Spleen (tissue), 7 donors: ENCODE results near the gene FBXL13.

Experiments used
- POLR2A ChIP-seq, 3 donors: fragments of 450-650 bp; IDR thresholded peaks; one replicate each; pipeline ENCODE4 v1.5.1; 2017; ENCODE audit warnings: antibody characterized with exemption in 3 of 3, mild to moderate bottlenecking in 1 of 3
- TF ChIP-seq, protein P1 (sequence below), 11 experiments: fragments of 200-600 bp in 7 of 11; fragments of 450-650 bp in 4 of 11; sonication (generic) in 4 of 11; IDR thresholded peaks in 8 of 11; conservative IDR thresholded peaks in 3 of 11; 1 replicate in 7 of 11; 2 replicates in 4 of 11; pipeline versions ENCODE4 v1.4.0 to v1.8.0; 2016 to 2021; ENCODE audit warnings: antibody characterized with exemption in 11 of 11, inconsistent platforms in 4 of 11, mild to moderate bottlenecking in 1 of 11
- donor health status: DM: no; HTN: no; CAD: no; lungs with moderate emphysema.
- donor health status: DM: no; HTN: no; CAD: no.
- donor health status: DM: no; HTN: no; CAD: no.

DNA sequence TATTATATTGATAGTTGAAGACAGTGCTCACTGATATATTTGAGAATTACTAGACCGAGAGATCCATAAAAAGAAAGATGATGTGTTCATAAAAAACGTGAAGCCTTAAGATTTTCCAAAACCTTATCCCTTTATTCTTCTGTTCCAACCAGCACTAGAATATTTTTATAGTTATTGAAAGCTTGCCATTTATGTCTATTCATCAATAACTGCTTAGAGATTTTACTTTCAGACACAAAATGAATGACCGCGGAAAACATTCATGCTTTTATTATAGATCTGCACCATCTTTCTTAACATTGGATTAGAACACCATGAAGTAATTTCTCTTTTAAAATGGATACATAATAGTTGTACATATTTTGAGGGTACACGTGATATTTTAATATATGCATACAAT, 77.6 kb downstream of the FBXL13 start:
- TF ChIP-seq POLR2A (IDR thresholded peaks at IDR 0.05) = no peak
- TF ChIP-seq, protein P1, sequence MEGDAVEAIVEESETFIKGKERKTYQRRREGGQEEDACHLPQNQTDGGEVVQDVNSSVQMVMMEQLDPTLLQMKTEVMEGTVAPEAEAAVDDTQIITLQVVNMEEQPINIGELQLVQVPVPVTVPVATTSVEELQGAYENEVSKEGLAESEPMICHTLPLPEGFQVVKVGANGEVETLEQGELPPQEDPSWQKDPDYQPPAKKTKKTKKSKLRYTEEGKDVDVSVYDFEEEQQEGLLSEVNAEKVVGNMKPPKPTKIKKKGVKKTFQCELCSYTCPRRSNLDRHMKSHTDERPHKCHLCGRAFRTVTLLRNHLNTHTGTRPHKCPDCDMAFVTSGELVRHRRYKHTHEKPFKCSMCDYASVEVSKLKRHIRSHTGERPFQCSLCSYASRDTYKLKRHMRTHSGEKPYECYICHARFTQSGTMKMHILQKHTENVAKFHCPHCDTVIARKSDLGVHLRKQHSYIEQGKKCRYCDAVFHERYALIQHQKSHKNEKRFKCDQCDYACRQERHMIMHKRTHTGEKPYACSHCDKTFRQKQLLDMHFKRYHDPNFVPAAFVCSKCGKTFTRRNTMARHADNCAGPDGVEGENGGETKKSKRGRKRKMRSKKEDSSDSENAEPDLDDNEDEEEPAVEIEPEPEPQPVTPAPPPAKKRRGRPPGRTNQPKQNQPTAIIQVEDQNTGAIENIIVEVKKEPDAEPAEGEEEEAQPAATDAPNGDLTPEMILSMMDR (IDR thresholded peaks at IDR 0.05 in 8 of 11, conservative IDR thresholded peaks at IDR 0.05 in 3 of 11) = no peak
